ENCODE measurements around the gene TKT. TPM values are rescaled to one million over a fixed set of nuclear protein-coding genes. Genes with fewer than 3 reads are reported as not detected.
"Not testable (repeated sequence)": the region's sequence is repeated elsewhere in the genome, so short reads cannot be mapped to it uniquely, and the experiment has no call there.

The TKT gene
- total RNA-seq, 4 donors from 2014 or later: 18.5 to 41.3 (median 23.8) TPM

DNA sequence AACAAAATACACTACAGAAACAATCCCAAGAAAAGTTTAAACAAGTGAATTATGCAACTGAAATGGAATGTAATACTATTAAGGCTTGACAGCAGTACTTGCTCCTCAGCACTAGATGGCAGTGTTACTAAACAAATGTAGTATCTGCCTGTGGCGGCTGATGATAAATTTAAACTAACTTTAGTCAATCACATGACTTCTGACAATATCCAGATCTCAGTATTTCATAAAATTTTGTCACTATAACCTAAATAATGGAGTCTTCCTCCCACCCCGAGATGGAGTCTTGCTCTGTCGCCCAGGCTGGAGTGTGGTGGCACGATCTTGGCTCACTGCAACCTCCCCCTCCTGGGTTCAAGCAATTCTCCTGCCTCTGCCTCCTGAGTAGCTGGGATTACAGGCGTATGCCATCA is 43.8 kb upstream of the TKT start:
- H3K27ac ChIP-seq: peak overlapping the region; percentile 40 to 74 (median 46)
- ATAC-seq: peak; percentile 46 to 51
- intact Hi-C loops (cut with DNase I; ENCODE audit: low total_unique reads) (loop anchor here (1.0 to 10.0 kb wide), 4 partner anchors 187 to 411 kb away; partner anchors contain the start of gene CACNA1D), in situ Hi-C loops (cut with MboI; ENCODE audit: low sequenced_read_pairs in 4 of 4) (loop anchor here (5.0 to 10.0 kb wide), 3 partner anchors 405 to 415 kb away; no protein-coding TSS in a partner anchor)
- peaks cover 19 to 31% of the 10 kb centered on the region in 2 donors for H3K4me1 ChIP-seq
- H3K9me3 ChIP-seq, DNase-seq, H3K4me3 ChIP-seq, H3K27me3 ChIP-seq: not testable (repeated sequence)
- H3K36me3 ChIP-seq: peaks cover 0 to 35% of the 10 kb centered on the region in 2 donors
- TF ChIP-seq, protein P1, sequence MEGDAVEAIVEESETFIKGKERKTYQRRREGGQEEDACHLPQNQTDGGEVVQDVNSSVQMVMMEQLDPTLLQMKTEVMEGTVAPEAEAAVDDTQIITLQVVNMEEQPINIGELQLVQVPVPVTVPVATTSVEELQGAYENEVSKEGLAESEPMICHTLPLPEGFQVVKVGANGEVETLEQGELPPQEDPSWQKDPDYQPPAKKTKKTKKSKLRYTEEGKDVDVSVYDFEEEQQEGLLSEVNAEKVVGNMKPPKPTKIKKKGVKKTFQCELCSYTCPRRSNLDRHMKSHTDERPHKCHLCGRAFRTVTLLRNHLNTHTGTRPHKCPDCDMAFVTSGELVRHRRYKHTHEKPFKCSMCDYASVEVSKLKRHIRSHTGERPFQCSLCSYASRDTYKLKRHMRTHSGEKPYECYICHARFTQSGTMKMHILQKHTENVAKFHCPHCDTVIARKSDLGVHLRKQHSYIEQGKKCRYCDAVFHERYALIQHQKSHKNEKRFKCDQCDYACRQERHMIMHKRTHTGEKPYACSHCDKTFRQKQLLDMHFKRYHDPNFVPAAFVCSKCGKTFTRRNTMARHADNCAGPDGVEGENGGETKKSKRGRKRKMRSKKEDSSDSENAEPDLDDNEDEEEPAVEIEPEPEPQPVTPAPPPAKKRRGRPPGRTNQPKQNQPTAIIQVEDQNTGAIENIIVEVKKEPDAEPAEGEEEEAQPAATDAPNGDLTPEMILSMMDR (IDR thresholded peaks at IDR 0.05 in 4 of 5, conservative IDR thresholded peaks at IDR 0.05 in 1 of 5): peak; percentile 80 to 91 (median 86)

DNA sequence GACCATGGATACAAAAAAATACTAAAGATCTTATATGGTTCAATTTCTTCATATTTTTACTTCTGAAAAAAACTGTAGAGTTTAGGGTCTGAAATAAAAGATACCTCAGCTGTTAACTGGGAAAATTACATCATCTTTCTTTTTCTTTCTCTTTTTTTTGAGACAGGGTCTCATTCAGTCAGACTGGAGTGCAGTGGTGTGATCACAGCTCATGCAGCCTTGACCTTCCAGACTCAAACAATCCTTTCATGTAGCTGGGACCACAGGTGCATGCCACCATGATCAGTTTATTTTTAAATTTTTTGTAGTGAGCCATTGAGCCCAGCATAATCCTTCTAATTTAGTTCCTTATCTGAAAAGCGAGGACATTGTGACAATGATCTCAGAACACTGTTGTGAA is 39.6 kb upstream of the TKT start:
- no peak for TF ChIP-seq POLR2A (IDR thresholded peaks at IDR 0.05)
- TF ChIP-seq, protein P1 (IDR thresholded peaks at IDR 0.05 in 4 of 5, conservative IDR thresholded peaks at IDR 0.05 in 1 of 5): no peak
- H3K36me3 ChIP-seq: peaks cover 0 to 27% of the 10 kb centered on the region in 2 donors
- no peak overlapping the region for H3K4me3 ChIP-seq
- intact Hi-C loops (cut with DNase I; ENCODE audit: low total_unique reads) (no loop called here), in situ Hi-C loops (cut with MboI; ENCODE audit: low sequenced_read_pairs in 4 of 4) (loop anchor here in 3 of 4 donors (5.0 to 10.0 kb wide), 3 partner anchors 409 to 419 kb away; no protein-coding TSS in a partner anchor)
- H3K27me3 ChIP-seq: no peaks in the 10 kb centered on the region
- H3K9me3 ChIP-seq: no peaks in the 10 kb centered on the region
- no peak for DNase-seq
- ATAC-seq: no peak
- H3K27ac ChIP-seq: peak overlapping the region; percentile 35 to 73 (median 54)
- peaks cover 15 to 19% of the 10 kb centered on the region in 2 donors for H3K4me1 ChIP-seq

DNA sequence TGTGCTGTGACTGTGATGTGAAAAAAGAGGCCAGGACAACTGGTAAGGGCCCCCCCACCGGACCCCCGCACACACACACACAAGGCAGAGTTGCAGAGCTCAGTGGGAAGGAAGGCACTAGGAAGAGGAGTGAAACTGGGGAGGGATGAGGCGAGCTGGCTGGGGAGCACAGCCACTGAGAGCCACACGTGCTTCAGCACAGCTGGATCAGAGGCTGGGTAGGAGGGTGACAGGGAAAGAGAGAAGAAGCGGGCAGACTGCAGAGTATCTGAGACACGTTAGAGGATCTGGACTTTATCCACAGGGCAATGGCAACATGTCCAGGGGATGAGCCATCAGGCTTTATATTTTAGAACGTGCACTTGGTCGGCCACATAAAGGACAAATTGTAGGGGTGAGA is 38.0 kb upstream of the TKT start:
- Histone ChIP-seq H3K4me1 (peaks cover 13 to 19% of the 10 kb centered on the region in 2 donors), H3K9me3 (no peaks in the 10 kb centered on the region), H3K27me3 (no peaks in the 10 kb centered on the region), H3K4me3 (no peak overlapping the region), H3K27ac (no peak overlapping the region), H3K36me3 (peaks cover 0 to 32% of the 10 kb centered on the region in 2 donors)
- DNase-seq (no peak), ATAC-seq (no peak)
- TF ChIP-seq POLR2A (IDR thresholded peaks at IDR 0.05): no peak
- TF ChIP-seq, protein P1 (IDR thresholded peaks at IDR 0.05 in 4 of 5, conservative IDR thresholded peaks at IDR 0.05 in 1 of 5): no peak
- in situ Hi-C loops (cut with MboI; ENCODE audit: low sequenced_read_pairs in 4 of 4) (loop anchor here in 2 of 4 donors (10.0 kb wide), 2 partner anchors 411 to 421 kb away; no protein-coding TSS in a partner anchor), intact Hi-C loops (cut with DNase I; ENCODE audit: low total_unique reads) (no loop called here)

DNA sequence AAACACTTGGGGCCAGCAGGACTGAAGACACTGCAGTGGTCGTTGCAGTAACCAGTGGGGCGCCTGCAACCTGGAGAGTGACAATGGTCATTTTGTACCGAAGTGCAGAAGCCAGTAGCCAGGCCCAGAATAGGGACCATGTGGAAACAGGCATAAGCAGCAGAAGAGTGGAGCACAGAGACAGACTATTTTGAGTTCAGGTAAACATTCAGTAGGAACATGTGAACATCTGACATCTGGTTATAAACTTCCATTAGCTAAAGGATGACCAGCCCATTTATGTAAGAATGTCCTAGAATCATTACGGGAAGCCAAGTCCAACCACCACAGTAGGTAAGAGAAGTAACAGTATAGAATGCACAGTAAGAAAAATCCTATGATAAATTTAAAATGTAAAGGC is 32.4 kb upstream of the TKT start:
- H3K27me3 ChIP-seq: no peaks in the 10 kb centered on the region
- in situ Hi-C loops (cut with MboI; ENCODE audit: low sequenced_read_pairs in 4 of 4) (no loop called here), intact Hi-C loops (cut with DNase I; ENCODE audit: low total_unique reads) (no loop called here)
- H3K4me1 ChIP-seq: no peaks in the 10 kb centered on the region
- H3K4me3 ChIP-seq: no peak overlapping the region
- TF ChIP-seq, protein P1 (IDR thresholded peaks at IDR 0.05 in 4 of 5, conservative IDR thresholded peaks at IDR 0.05 in 1 of 5): no peak
- TF ChIP-seq POLR2A (IDR thresholded peaks at IDR 0.05): no peak
- H3K9me3 ChIP-seq: no peaks in the 10 kb centered on the region
- H3K36me3 ChIP-seq: peaks cover 0 to 67% of the 10 kb centered on the region in 2 donors
- no peak overlapping the region for H3K27ac ChIP-seq
- DNase-seq (no peak), ATAC-seq (no peak)
